ENCODE results near the gene SLC24A1. TPM values are rescaled to one million over a fixed set of nuclear protein-coding genes. Genes with fewer than 3 reads are reported as not detected.

Gene SLC24A1
- total RNA-seq, 1 experiment from 2014 or later, result 2.8 TPM

GRCh38 chr15:65695081-65695480 lies 73.3 kb downstream of the SLC24A1 start:
- Histone ChIP-seq H3K36me3 (replicated peaks; ENCODE audit: control insufficient read depth, insufficient read depth, low read length) (no peaks in the 10 kb centered on the region), H3K4me3 (ENCODE audit: insufficient read depth, low read depth, low read length) (no peak overlapping the region), H3K27me3 (ENCODE audit: control insufficient read depth, insufficient read depth, low read length) (no peaks in the 10 kb centered on the region)
- no peak for DNase-seq

Other genes with a start within 250 kb of the SLC24A1 start
- gene IGDCC3, start 243.9 kb upstream of the SLC24A1 start, total RNA-seq (2014; rRNA removed; shearing (Covaris generic)), result 38.3 and 39.7 TPM in 2 replicates
- 7.4 and 10.6 TPM in 2 replicates for gene IGDCC4, start 199.0 kb upstream of the SLC24A1 start, total RNA-seq (2014; rRNA removed; shearing (Covaris generic))
- 18.4 and 21.1 TPM in 2 replicates for gene DPP8, start 104.2 kb upstream of the SLC24A1 start, total RNA-seq (2014; rRNA removed; shearing (Covaris generic))
- 166 and 205 TPM in 2 replicates for gene HACD3, start 91.5 kb upstream of the SLC24A1 start, total RNA-seq (2014; rRNA removed; shearing (Covaris generic))
- 35.8 and 35.9 TPM in 2 replicates for gene INTS14, start 10.8 kb upstream of the SLC24A1 start, total RNA-seq (2014; rRNA removed; shearing (Covaris generic))
- gene DENND4A, start 170.4 kb downstream of the SLC24A1 start, total RNA-seq (2014; rRNA removed; shearing (Covaris generic)), result 2.9 and 4.4 TPM in 2 replicates
- 206 and 229 TPM in 2 replicates for gene RAB11A, start 247.6 kb downstream of the SLC24A1 start, total RNA-seq (2014; rRNA removed; shearing (Covaris generic))